GM12872 (cell line): ENCODE data around the gene MEF2C.

Experiments
- CTCF ChIP-seq: IDR thresholded peaks from 3 replicates; pipeline ENCODE4 v1.5.1; 2011; ENCODE audit warnings: low read depth, mild to moderate bottlenecking, low read length, moderate library complexity; ENCODE audit not compliant: insufficient read depth

The MEF2C gene

DNA sequence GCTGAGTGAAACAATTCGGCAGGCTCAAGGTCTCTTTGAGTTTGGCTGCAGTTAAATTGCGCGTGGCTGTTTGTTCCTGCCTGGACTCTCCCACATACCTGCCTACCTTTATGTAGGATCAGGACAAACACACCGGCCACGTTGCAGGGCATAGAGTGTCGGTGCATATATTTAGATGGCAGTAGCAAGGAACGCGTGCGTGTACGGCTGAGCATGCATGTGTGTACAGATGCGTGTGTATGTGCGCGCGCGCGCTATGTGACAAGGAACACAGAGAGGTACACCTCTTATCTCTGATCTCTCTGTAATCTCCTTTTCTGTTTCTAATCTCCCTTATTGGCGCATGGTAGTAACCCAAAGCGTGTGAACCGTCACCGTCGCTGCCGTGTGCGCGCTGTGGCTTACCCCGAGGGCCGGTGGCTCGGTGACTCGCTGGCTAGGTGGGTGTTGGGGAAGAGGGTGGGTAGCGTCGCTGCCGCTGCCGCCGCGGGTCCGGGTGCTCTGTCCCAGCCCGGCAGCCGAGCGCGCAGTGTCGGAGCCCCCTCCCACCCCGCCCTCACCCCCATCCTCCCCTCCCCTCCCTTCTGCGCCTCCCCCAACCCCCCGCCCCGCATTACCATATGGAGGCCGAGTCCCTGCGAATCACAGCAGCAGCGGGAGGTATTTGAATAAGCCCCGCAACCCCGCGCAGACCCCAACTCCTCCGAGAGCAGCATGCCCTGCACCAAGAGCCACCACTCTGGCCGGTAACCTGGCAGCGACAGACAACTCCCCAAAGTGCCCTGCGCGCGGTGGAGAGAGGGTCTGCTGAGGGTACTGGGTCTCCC is 204.8 kb downstream of the MEF2C start:
- TF ChIP-seq CTCF, result no peak

DNA sequence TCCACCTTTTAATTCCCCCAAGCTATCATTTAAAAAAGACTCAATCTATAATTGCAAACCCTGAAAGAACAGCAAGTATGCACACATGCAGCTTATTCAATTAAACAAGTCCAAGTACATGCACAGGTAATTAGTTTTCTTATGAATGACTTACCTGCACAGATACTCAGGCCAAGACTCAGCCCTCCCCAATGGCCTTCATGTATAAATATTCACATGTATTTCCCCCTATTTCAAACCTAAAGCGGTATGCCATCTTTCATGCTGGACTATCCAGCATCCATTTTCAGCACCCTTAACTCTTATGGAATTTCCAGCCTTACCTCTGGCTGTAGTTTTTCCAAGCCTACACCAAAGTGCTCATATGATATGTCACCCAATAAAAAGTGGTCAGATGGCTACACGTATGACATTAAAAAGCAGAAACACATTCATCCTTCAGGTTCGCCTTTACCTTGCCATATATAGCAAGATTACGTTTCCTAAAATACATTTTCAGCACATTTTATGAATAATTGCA is 205.5 kb downstream of the MEF2C start:
- no peak for TF ChIP-seq CTCF

DNA sequence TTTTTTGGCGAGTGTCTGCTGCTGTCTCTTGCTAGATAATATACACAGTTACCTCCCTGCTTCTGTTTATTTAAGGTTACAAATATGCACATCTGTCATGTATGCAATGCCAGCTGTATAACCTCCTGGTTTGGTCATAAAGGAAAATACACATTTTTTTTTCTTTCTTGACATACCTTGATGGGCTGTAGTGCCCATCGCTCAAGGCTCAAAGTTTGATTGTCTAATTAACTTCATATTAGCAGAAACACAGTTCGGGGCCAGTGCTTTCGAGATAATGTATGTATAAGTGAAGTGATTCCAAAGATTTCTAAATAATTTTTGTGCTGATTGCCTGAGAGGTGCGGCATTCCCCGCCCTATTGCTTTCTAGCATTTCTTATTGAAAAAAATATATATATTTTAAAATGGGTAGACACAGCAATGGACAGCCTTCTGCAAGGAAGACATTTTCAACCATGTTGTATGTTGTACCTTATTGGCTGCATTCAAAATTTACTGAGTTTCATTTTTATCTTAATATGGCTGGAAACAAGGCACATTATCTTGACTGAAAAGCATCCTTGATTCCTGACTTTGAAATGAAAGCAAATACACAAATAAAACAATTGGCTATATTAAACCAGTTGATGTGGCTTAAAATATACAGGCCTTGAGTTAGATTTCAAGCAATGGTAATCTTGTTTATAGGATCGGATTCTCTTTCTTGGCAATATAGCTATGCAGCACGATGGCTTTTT is 206.2 kb downstream of the MEF2C start:
- no peak for TF ChIP-seq CTCF

DNA sequence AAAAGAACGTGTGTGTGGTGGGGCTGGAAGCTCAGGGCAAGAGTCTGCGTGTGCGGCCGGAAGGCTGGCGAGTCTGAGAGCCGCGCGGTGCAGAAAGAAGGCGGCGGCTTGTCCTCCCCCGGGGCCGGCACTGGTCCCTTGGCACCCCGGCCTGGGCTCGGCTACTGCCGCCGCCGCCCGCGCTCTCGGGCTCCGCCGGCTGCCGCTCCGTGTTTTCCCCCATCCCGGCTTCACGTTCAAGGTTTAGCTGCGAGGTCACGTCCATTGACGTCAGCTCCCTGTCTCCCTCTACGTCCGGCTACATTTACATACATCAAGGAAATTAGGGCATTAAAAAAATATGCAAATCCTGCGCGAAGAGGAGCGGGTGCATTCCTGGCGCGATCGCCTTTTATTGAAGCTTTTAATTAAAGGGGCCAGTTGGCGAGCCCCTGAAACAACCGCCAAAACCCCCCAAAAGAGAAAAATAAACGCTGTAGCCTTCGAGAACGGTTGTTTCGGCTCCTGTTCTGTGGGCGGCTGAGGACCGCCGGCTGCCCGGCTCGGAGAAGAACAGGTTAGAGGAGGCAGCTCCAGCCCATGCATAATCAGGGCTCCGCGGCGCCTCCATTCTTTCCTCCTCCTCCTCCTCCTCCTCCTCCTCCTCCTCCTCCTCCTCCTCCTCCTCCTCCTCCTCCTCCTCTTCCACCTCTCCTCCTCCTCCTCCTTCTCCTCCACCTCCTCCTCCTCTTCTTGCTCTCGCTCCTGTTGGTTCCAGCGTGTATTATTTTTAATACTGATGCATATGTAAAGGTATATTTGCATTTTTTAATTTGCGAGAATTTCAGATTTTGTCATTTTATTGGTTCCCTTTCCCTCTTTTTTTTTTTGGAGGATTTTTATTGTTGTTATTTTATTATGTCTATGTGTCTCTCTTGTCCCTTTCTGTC is 207.0 kb downstream of the MEF2C start:
- no peak for TF ChIP-seq CTCF

GRCh38 chr5:88675168-88675707 is 207.7 kb downstream of the MEF2C start:
- no peak for TF ChIP-seq CTCF

- TF ChIP-seq CTCF, result no peak
These were observed 208.4 kb downstream of the MEF2C start for GRCh38 chr5:88674356-88675167.
